ENCODE results near the gene DZIP1.
"Not testable (repeated sequence)": the region's sequence is repeated elsewhere in the genome, so short reads cannot be mapped to it uniquely, and the experiment has no call there.

Gene DZIP1

GRCh38 chr13:95644601-95645052 lies at the start of gene DZIP1:
Gene DZIP1 (minus strand): TSS chr13:95644706. CDS start chr13:95642029, 2,677 bp downstream.
- peak in 1 of 2 donors; percentile 57 for DNase-seq

- DNase-seq = not testable (repeated sequence)
These were observed 46.5 kb upstream of the DZIP1 start for GRCh38 chr13:95690986-95691385.

- DNase-seq = no peak
These were observed 45.0 kb upstream of the DZIP1 start for GRCh38 chr13:95689582-95689926.

- not testable (repeated sequence) for DNase-seq
These were observed 40.5 kb upstream of the DZIP1 start for GRCh38 chr13:95684960-95685359.

GRCh38 chr13:95684418-95684817 lies 39.9 kb upstream of the DZIP1 start:
- DNase-seq = no peak

- DNase-seq = no peak
These were observed 35.2 kb upstream of the DZIP1 start for GRCh38 chr13:95679722-95680121.

GRCh38 chr13:95678967-95679366 lies 34.5 kb upstream of the DZIP1 start:
- DNase-seq = no peak

GRCh38 chr13:95677564-95678266 lies 33.2 kb upstream of the DZIP1 start:
- peak in 1 of 2 donors; percentile 6 for DNase-seq

- DNase-seq = peak; percentile 98
These were observed 32.5 kb upstream of the DZIP1 start, which contains the start of gene DNAJC3 for GRCh38 chr13:95676762-95677563. Gene DNAJC3 (plus strand): TSS chr13:95677139. CDS start chr13:95677256, 117 bp downstream.

- peak; percentile 16 to 28 for DNase-seq
These were observed 31.7 kb upstream of the DZIP1 start for GRCh38 chr13:95676105-95676761.

- DNase-seq = no peak
These were observed 27.1 kb upstream of the DZIP1 start for GRCh38 chr13:95671597-95671996.

GRCh38 chr13:95667235-95667634 lies 22.7 kb upstream of the DZIP1 start:
- DNase-seq = not testable (repeated sequence)

GRCh38 chr13:95660981-95661581 lies 16.6 kb upstream of the DZIP1 start:
- no peak for DNase-seq

GRCh38 chr13:95659500-95659899 lies 15.0 kb upstream of the DZIP1 start:
- no peak for DNase-seq

- no peak for DNase-seq
These were observed 12.0 kb upstream of the DZIP1 start for GRCh38 chr13:95656386-95657015.

GRCh38 chr13:95652821-95653220 lies 8.3 kb upstream of the DZIP1 start:
- no peak for DNase-seq

GRCh38 chr13:95652244-95652764 lies 7.8 kb upstream of the DZIP1 start:
- no peak for DNase-seq

- DNase-seq = no peak
These were observed 6.2 kb upstream of the DZIP1 start for GRCh38 chr13:95650696-95651095.

- DNase-seq = no peak
These were observed 2.8 kb upstream of the DZIP1 start for GRCh38 chr13:95647321-95647720.

- peak in 1 of 2 donors; percentile 11 for DNase-seq
These were observed 439 bp downstream of the DZIP1 start for GRCh38 chr13:95643936-95644598.

GRCh38 chr13:95643571-95643935 lies 953 bp downstream of the DZIP1 start:
- no peak for DNase-seq

GRCh38 chr13:95642999-95643398 lies 1.5 kb downstream of the DZIP1 start:
- DNase-seq = no peak
